Activated T-helper 17 cell treated with anti-CD3 and anti-CD28 coated beads, Interleukin-2, amount 50 U/mL, for 72 hours (primary cell): ENCODE results near the gene TBCD. TPM values are rescaled to one million over a fixed set of nuclear protein-coding genes. Genes with fewer than 3 reads are reported as not detected.

ENCODE experiments used
- ATAC-seq: fragments of 150-1000 bp; cut with Tn5 transposase; replicated peaks from 2 replicates; pipeline ENCODE4 v1.10.0; 2021; ENCODE audit warnings: mild to moderate bottlenecking, moderate library complexity
- H3K27ac Mint-ChIP-seq: one replicate; pipeline ENCODE4 v1.8.0; 2022; ENCODE audit warnings: mixed read lengths
- H3K27me3 Mint-ChIP-seq: one replicate; pipeline ENCODE4 v1.8.0; 2022; ENCODE audit warnings: mixed read lengths
- H3K36me3 Mint-ChIP-seq: one replicate; pipeline ENCODE4 v1.8.0; 2022; ENCODE audit warnings: low read depth, mild to moderate bottlenecking, mixed read lengths
- H3K4me1 Mint-ChIP-seq: one replicate; pipeline ENCODE4 v1.8.0; 2022; ENCODE audit warnings: mixed read lengths
- H3K4me3 Mint-ChIP-seq: one replicate; pipeline ENCODE4 v1.8.0; 2022; ENCODE audit warnings: mild to moderate bottlenecking, mixed read lengths
- H3K9me3 Mint-ChIP-seq: one replicate; pipeline ENCODE4 v1.8.0; 2022; ENCODE audit warnings: mixed read lengths
- total RNA-seq, 2 donors: library from RNA; stranded (reverse); gene quantifications; one replicate each; pipeline ENCODE4 v1.2.3, GENCODE V29; 2022

Gene TBCD
- total RNA-seq, 2 donors from 2014 or later = 111 to 139 TPM

DNA sequence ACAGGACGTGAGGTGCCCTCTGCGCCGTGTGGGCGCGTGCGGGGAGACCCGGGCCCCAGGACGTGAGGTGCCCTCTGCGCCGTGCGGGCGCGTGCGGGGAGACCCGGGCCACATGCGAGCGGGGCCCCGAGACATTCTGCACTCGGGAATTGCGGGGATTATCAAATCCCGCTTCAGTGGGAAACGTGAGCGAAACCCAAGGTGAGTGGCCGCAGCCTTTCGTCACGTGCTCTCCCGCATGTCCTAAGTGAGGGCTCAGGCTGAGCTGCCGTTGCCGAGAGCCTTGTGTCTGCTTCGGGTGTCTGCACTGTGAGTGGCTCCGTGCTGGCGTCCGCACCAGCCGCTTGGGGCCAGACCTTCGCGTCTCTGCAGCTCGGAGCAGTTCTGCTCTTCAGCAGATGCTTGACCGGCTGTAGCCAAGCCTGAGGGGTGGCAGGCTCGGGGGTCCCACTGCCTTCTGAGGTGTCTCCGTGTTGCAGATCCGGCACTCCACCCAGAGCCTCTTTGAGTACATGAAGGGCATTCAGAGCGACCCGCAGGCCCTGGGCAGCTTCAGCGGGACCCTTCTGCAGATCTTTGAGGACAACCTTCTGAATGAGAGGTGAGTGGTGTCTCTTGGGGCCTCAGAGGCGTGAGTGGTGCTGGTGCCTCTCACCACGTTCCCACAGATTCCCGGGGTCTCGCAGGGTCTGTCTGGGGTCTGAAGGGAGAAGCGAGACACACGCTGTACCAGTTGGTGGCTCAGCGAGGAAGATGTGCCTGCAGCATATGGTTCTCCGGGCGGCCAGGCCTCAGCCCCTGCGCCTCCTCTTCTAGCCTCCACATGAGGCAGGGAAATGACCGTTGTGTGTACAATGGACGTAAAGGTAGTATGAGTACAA is 178.4 kb downstream of the TBCD start:
- H3K27me3 Mint-ChIP-seq = no peaks in the 10 kb centered on the region
- H3K27ac Mint-ChIP-seq = no peak overlapping the region
- H3K4me3 Mint-ChIP-seq = no peak overlapping the region
- no peaks in the 10 kb centered on the region for H3K9me3 Mint-ChIP-seq
- peaks cover 73% of the 10 kb centered on the region for H3K36me3 Mint-ChIP-seq
- no peak for ATAC-seq
- H3K4me1 Mint-ChIP-seq = no peaks in the 10 kb centered on the region

GRCh38 chr17:82930924-82931698 is 179.2 kb downstream of the TBCD start:
- peaks cover 82% of the 10 kb centered on the region for H3K36me3 Mint-ChIP-seq
- H3K4me1 Mint-ChIP-seq = no peaks in the 10 kb centered on the region
- H3K9me3 Mint-ChIP-seq = no peaks in the 10 kb centered on the region
- no peak overlapping the region for H3K4me3 Mint-ChIP-seq
- no peak overlapping the region for H3K27ac Mint-ChIP-seq
- H3K27me3 Mint-ChIP-seq = no peaks in the 10 kb centered on the region
- no peak for ATAC-seq

DNA sequence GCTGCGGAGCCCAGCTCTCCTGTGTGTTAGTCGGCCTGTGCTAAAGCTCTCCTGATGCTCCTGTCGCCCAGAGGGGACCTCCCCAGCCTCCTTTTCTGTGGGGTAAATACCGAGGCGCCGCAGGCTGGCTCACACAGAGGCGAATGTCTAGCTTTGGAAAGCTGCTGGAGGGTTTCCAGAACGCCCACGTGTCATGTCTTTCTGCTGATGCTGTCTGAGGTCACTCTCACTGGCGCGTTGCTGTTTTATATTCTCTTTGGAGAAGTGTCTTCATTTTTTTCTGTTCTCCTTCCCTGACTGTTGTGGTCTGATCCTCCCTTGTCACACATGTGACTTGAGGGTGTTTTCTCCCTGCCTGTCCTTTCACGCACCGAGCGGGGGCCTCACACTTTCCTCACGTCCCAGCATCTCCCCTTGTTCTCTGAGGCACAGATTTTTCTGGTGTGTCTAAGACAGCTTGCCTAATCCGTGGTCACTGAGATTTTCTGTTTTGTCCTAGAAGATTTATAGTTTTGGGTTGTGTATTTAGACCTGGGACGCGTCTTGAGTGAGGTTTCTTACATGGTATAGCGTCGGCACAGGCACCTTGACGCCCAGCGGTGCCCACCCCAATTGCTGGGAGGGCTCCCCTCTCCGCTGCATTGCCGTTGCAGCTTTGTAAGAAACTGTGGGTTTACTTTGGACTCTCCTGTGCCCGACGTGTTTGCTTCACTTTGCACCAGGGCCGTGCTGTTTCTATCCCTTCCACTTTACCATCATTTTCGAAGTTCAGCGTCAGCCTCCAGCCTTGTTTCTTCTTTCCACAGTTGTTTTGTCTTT is 180.0 kb downstream of the TBCD start:
- Mint-ChIP-seq H3K27ac (no peak overlapping the region), H3K4me1 (no peaks in the 10 kb centered on the region), H3K27me3 (no peaks in the 10 kb centered on the region), H3K4me3 (no peak overlapping the region), H3K36me3 (peaks cover 81% of the 10 kb centered on the region), H3K9me3 (no peaks in the 10 kb centered on the region)
- no peak for ATAC-seq

DNA sequence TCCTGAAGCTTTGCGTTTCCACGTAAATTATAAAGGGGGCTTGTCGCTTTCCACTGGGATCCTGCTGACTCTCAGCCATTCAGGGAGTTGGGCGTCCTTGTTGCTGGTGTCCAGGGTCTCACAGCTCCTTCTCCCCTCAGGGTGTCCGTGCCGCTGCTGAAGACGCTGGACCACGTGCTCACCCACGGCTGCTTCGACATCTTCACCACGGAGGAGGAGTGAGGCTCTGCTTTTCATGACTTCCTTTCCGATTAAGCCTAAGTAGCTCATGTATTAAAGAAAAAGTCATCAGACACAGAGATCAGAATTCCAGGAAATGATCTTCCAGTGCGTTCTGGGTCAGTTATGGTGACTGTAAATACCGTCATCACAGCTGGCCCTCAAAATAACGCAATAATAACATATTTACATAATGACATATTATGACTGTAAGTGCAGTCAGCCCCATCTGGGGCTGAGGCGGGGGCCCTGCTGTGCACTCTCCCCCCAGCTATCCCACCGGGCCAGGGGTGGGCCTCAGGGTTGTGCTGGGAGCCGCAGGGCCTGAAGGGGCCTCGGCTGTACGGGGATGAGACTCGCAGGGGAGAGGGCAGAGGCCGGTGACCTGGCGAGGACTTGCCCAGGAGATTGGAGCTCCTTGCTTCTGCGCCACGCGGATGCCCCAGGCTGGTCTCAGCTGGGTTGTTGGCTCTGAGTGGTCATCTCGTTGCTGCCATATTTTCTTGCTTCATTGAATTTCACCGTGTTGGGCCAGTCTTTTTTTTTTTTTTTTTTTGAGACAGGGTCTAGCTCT is 180.8 kb downstream of the TBCD start:
- Mint-ChIP-seq H3K27me3 (no peaks in the 10 kb centered on the region), H3K27ac (no peak overlapping the region), H3K9me3 (no peaks in the 10 kb centered on the region), H3K36me3 (peaks cover 85% of the 10 kb centered on the region), H3K4me3 (no peak overlapping the region), H3K4me1 (no peaks in the 10 kb centered on the region)
- no peak for ATAC-seq

- no peak for ATAC-seq
- no peak overlapping the region for H3K4me3 Mint-ChIP-seq
- no peak overlapping the region for H3K27ac Mint-ChIP-seq
- no peaks in the 10 kb centered on the region for H3K27me3 Mint-ChIP-seq
- H3K4me1 Mint-ChIP-seq = no peaks in the 10 kb centered on the region
- H3K9me3 Mint-ChIP-seq = no peaks in the 10 kb centered on the region
- peaks cover 90% of the 10 kb centered on the region for H3K36me3 Mint-ChIP-seq
Measured at GRCh38 chr17:82933911-82934310, 182.0 kb downstream of the TBCD start.

DNA sequence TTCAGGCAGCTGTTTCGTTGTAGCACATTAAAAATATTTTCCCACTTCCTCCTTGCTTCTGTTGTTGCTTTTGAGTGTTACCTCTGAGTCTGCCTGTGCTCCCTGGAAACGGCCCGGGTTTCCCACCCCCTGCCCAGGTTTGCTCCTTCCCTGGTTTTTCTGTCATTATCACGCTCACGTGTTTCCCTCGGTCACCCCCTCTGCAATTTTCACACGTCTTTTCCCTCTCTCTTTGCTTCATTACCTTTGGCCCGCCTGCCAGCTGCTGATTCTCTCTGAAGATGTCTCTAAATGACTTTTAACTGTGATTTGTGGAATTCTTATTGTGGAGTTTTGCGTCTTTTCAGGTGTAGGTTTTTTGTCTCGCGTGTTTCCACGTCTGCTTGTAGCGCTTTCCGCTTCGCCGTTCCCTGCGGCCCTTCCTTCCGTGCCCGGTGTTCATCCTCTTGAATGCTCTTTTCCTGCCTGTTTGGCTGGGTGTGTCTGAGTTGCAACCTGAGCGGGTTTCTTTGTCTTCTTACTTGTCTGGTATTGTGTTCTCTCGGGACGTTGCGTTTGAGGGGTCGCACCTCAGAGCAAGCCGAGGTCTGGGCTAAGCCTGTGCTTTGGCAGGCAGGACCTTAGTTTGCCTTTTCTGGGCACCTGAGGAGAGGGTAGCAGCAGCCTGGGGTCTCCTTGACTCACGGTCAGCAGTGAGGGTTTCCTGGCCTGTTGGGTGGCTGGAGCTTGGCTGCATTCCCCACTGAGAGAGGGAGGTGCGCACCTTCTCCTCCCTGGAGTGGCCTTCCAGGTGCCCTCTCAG is 184.3 kb downstream of the TBCD start:
- Mint-ChIP-seq H3K27me3 (no peaks in the 10 kb centered on the region), H3K36me3 (peaks cover 83% of the 10 kb centered on the region), H3K4me1 (no peaks in the 10 kb centered on the region), H3K9me3 (no peaks in the 10 kb centered on the region), H3K4me3 (no peak overlapping the region), H3K27ac (peak overlapping the region; percentile 43)
- ATAC-seq = no peak

GRCh38 chr17:82936768-82937171 is 184.9 kb downstream of the TBCD start:
- no peak overlapping the region for H3K4me3 Mint-ChIP-seq
- H3K9me3 Mint-ChIP-seq = no peaks in the 10 kb centered on the region
- H3K36me3 Mint-ChIP-seq = peaks cover 83% of the 10 kb centered on the region
- no peak for ATAC-seq
- H3K27ac Mint-ChIP-seq = peak overlapping the region; percentile 43
- H3K4me1 Mint-ChIP-seq = no peaks in the 10 kb centered on the region
- no peaks in the 10 kb centered on the region for H3K27me3 Mint-ChIP-seq

DNA sequence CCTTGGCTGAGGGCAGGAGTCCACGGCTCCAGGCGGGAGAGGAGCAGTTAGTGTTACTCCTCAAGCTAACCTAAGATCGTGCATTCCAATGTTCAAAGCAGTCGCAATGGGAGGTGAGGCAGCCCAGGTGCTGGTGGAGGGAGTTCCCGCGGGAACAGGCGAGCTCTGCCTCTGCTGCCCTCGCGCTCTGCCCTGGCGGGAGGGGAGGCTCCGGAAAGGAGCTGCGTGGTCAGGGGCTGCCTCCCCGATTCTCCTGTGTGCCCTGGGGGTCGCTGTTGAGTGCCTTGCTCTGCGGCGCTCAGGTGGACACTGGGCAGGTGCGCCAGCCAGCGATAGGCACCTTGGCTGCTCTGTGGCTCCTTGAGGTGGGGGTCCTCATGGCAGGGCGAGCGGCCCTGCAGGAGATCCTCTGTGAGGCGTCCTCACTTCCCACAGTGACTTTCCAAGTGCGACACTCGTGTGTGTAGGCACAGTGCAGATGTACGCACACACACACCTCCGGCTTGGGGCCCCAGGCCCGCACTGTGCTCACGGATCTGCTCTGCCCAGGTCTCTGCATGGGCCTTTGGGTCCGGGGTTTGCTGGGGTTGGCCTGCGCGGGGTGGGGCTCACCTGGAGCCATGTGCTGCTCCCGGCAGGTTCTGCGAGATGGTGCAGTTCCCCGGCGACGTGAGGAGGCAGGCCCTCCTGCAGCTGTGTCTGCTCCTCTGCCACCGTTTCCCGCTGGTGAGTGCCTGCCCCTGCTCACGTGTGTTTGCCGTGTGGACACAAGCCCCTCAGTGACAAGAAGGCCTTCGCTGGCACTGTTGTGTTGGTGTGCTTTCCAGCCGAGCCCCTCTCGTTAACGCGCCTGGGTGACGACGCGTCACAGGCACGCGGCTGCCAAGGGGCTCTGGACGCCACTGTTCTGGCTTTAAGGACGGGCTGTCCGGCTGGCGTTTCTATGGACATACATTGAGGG is 185.8 kb downstream of the TBCD start:
- no peak for ATAC-seq
- no peaks in the 10 kb centered on the region for H3K4me1 Mint-ChIP-seq
- H3K27ac Mint-ChIP-seq = no peak overlapping the region
- no peaks in the 10 kb centered on the region for H3K27me3 Mint-ChIP-seq
- H3K4me3 Mint-ChIP-seq = no peak overlapping the region
- H3K9me3 Mint-ChIP-seq = no peaks in the 10 kb centered on the region
- H3K36me3 Mint-ChIP-seq = peaks cover 83% of the 10 kb centered on the region

- Mint-ChIP-seq H3K4me3 (no peak overlapping the region), H3K27ac (peak overlapping the region; percentile 15), H3K9me3 (no peaks in the 10 kb centered on the region), H3K36me3 (peaks cover 83% of the 10 kb centered on the region), H3K27me3 (no peaks in the 10 kb centered on the region), H3K4me1 (no peaks in the 10 kb centered on the region)
- no peak for ATAC-seq
Measured at GRCh38 chr17:82938486-82938872, 186.6 kb downstream of the TBCD start.

GRCh38 chr17:82938873-82939620 is 187.2 kb downstream of the TBCD start:
- Mint-ChIP-seq H3K36me3 (peaks cover 85% of the 10 kb centered on the region), H3K9me3 (peaks cover 3% of the 10 kb centered on the region), H3K27ac (peak overlapping the region; percentile 15), H3K4me1 (no peaks in the 10 kb centered on the region), H3K4me3 (no peak overlapping the region), H3K27me3 (no peaks in the 10 kb centered on the region)
- ATAC-seq = no peak

DNA sequence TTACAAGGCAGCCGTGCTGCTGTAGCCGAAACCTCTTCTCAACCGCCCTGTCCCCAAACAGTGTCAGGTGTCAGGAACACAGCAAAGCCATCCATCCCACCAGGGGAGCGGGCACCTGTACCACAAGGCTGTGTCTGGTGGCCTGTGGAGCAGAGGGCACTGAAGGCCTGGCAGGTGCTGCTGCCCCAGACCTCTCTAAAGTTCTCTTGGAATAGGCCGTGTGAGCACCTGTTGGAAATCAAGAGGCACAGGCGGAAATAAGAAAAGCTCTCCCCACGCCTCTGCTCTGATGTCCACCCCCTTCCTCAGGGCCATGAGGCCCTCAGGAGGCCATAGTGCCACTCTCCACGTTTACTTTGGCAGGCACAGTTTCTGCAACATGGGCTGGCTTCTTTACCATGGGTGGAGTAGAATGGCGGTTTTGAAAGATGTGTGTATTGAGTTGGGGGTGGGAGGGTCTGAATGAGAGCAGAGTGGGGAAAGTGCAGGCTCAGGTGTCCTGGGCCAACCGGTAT is 187.8 kb downstream of the TBCD start:
- H3K4me3 Mint-ChIP-seq = no peak overlapping the region
- no peaks in the 10 kb centered on the region for H3K27me3 Mint-ChIP-seq
- H3K4me1 Mint-ChIP-seq = no peaks in the 10 kb centered on the region
- H3K36me3 Mint-ChIP-seq = peaks cover 88% of the 10 kb centered on the region
- no peak for ATAC-seq
- H3K27ac Mint-ChIP-seq = peak overlapping the region; percentile 15
- H3K9me3 Mint-ChIP-seq = peaks cover 8% of the 10 kb centered on the region
